Stimulated activated CD4-positive, alpha-beta T cell treated with anti-CD3 and anti-CD28 coated beads, Interleukin-1b, Interleukin-23, amount 100 ng/mL, for 24 hours (primary cell): ENCODE data around the gene CELSR2.

ENCODE experiments used
- DNase-seq, 4 experiments: peaks; one replicate each; pipeline ENCODE4 v3.0.0-alpha.2; 2020; ENCODE audit warnings: low read depth in 4 of 4, low spot score in 1 of 4

The CELSR2 gene

DNA sequence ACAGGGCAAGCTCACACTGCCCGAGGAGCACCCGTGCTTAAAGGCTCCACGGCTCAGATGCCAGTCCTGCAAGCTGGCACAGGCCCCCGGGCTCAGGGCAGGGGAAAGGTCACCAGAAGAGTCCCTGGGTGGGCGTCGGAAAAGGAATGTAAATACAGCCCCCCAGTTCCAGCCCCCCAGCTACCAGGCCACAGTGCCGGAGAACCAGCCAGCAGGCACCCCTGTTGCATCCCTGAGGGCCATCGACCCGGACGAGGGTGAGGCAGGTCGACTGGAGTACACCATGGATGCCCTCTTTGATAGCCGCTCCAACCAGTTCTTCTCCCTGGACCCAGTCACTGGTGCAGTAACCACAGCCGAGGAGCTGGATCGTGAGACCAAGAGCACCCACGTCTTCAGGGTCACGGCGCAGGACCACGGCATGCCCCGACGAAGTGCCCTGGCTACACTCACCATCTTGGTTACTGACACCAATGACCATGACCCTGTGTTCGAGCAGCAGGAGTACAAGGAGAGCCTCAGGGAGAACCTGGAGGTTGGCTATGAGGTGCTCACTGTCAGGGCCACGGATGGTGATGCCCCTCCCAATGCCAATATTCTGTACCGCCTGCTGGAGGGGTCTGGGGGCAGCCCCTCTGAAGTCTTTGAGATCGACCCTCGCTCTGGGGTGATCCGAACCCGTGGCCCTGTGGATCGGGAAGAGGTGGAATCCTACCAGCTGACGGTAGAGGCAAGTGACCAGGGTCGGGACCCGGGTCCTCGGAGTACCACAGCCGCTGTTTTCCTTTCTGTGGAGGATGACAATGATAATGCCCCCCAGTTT, 1.3 kb downstream of the CELSR2 start:
- no peak for DNase-seq

DNA sequence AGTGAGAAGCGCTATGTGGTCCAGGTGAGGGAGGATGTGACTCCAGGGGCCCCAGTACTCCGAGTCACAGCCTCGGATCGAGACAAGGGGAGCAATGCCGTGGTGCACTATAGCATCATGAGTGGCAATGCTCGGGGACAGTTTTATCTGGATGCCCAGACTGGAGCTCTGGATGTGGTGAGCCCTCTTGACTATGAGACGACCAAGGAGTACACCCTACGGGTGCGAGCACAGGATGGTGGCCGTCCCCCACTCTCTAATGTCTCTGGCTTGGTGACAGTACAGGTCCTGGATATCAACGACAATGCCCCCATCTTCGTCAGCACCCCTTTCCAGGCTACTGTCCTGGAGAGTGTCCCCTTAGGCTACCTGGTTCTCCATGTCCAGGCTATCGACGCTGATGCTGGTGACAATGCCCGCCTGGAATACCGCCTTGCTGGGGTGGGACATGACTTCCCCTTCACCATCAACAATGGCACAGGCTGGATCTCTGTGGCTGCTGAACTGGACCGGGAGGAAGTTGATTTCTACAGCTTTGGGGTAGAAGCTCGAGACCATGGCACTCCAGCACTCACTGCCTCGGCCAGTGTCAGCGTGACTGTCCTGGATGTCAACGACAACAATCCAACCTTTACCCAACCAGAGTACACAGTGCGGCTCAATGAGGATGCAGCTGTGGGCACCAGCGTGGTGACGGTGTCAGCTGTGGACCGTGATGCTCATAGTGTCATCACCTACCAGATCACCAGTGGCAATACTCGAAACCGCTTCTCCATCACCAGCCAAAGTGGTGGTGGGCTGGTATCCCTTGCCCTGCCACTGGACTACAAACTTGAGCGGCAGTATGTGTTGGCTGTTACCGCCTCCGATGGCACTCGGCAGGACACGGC, 2.2 kb downstream of the CELSR2 start:
- no peak for DNase-seq

DNA sequence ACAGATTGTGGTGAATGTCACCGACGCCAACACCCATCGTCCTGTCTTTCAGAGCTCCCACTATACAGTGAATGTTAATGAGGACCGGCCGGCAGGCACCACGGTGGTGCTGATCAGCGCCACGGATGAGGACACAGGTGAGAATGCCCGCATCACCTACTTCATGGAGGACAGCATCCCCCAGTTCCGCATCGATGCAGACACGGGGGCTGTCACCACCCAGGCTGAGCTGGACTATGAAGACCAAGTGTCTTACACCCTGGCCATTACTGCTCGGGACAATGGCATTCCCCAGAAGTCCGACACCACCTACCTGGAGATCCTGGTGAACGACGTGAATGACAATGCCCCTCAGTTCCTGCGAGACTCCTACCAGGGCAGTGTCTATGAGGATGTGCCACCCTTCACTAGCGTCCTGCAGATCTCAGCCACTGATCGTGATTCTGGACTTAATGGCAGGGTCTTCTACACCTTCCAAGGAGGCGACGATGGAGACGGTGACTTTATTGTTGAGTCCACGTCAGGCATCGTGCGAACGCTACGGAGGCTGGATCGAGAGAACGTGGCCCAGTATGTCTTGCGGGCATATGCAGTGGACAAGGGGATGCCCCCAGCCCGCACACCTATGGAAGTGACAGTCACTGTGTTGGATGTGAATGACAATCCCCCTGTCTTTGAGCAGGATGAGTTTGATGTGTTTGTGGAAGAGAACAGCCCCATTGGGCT, 3.0 kb downstream of the CELSR2 start:
- DNase-seq: no peak

DNA sequence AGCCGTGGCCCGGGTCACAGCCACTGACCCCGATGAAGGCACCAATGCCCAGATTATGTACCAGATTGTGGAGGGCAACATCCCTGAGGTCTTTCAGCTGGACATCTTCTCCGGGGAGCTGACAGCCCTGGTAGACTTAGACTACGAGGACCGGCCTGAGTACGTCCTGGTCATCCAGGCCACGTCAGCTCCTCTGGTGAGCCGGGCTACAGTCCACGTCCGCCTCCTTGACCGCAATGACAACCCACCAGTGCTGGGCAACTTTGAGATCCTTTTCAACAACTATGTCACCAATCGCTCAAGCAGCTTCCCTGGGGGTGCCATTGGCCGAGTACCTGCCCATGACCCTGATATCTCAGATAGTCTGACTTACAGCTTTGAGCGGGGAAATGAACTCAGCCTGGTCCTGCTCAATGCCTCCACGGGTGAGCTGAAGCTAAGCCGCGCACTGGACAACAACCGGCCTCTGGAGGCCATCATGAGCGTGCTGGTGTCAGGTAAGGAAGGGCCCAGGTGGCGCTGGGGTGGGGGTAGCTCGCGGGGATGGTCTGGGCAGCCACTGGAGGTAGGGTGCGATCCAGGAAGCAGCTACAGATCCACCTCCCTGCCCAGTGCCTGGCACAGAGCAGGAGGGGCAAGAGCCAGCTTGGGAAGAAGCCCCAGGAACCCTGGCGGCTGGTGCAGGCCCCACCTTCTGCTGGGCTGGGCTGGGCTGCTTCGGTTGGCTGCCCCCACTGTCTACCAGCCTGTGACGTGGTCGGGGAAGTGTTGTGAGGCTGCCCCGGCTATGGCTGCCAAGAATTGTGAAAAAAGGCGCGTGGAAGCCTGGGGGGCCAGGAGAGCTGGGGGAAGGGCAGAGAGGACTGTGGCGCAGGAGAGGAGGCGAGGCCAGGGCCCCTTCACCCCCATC, 3.8 kb downstream of the CELSR2 start:
- DNase-seq: no peak

DNA sequence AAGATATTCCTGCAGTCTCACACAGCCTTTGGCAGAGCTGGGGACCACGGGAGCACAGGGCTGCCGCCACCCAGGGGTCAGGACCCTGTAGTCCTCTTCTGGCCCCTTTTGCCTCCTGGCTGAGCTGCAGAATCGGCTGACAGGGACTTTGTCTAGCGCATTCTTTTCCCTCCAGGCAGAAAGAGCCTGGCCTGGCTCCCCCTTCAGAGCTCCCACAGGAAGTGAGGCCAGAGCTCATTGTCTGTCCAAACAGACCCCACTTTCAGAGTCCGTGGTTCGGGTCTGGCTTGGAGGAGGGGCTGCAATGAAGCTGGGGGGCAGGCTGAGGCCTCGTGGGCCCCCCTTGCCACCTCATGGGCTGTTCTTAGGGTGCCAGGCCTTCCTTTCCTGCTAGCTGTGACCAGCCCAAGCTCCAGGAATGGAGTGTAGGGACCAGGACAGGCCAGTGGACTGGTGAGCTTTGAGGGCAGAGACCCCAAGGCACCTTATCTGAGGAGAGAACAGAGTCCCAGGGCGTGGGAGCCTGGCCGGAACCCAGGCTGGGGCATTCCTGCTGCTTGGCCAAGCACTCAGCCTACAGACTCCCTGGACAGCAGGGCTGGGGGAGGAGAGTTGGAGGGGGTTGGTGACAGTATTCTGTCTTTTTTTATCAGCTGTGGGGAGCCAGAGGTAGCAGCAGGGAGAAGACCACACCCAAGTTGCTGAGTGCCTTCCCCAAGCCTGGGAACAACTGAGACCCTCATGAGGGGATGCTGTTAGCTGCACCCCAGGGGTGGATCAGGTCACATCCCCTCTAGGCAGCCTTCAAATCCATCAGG, 4.7 kb downstream of the CELSR2 start:
- DNase-seq: no peak

DNA sequence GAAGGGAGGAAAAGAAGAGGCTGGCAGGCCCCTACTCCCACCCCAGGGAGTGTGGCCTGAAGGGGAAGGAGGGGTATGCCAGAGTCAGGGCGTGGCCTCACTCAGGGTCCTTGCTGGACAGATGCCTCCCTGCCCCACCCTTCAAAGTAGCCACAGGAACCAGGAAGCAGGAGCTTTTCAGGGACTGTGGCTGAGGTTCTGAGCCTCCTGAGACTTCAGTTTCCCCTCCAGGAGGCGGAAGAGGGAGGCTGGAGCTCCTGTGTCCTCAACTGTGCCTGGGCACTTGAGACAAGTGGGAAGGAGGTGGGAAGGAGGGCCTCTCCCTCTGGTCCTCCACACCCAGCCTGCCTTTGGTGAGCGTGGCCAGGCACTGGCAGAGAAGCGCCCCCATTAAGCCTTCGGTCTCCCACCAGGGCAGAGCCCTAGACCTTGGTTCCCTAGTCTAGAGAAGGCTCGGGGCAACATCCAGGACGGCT, 5.3 kb downstream of the CELSR2 start:
- DNase-seq: no peak

DNA sequence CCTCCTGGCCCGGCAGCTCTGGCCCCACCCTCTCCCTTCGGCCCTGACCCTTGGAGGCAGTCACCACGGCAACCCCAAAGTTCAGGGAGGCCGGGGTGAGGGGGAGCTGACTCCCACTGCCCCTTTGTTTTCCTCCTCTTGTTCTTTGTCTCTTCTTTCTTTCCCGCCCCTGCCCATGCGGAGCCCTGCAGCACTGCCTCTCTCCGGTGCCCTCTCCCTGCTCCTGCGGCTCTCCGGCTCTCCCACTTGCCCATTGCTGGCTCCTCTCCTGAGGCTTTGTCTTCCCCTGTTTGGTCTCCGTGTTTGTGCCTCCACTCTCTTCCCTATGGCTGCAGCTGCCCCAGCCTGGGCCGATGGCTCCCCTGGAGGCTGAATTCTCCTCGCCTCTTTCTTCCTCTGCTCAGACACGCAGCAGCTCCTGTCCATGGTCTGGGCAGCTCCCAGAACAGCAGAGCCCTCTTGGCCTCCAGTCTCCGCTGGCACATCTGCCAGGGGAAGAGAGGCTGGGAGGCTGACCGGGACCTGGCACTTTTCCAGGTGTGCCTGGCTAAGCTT, 5.8 kb downstream of the CELSR2 start:
- DNase-seq: no peak

DNA sequence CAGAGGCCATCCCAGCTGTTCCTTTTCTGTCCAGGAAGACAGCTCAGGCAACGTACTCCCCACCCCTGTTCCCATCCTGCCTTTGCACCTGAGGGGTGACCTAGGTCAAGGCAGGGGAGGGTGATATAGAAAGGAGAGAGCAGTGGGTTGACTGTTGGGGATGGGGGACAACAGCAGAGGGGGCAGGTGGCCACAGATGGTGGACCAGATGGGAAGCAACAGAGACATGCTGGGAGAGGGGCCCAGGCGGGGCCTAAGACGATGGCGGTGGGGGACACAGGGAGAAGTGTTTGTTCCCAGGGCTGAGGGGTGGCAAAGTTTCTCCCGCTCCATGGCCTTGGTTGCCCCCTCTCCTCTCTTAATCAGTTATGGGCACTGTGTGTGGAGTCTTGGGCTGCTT, 6.3 kb downstream of the CELSR2 start:
- no peak for DNase-seq

DNA sequence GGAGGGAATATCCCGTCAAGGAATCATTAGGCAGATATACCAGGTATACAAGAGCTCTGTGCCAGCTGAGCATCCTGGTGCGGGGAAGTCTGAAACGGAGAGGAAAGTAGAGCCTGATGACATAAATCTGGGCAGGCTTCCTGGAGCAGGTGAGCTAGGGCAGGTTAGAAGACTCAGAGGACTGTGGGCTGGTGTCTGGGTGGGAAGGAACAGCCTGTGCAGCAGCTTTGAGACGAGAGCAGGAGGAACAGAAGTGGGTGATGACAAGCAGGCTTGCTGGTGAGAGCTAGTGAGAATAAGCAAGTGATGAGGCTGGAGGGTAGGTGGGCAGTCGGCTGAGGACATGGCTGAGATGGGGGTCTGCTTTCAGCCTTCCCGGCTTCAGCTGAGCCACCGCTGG, 6.7 kb downstream of the CELSR2 start:
- no peak for DNase-seq

DNA sequence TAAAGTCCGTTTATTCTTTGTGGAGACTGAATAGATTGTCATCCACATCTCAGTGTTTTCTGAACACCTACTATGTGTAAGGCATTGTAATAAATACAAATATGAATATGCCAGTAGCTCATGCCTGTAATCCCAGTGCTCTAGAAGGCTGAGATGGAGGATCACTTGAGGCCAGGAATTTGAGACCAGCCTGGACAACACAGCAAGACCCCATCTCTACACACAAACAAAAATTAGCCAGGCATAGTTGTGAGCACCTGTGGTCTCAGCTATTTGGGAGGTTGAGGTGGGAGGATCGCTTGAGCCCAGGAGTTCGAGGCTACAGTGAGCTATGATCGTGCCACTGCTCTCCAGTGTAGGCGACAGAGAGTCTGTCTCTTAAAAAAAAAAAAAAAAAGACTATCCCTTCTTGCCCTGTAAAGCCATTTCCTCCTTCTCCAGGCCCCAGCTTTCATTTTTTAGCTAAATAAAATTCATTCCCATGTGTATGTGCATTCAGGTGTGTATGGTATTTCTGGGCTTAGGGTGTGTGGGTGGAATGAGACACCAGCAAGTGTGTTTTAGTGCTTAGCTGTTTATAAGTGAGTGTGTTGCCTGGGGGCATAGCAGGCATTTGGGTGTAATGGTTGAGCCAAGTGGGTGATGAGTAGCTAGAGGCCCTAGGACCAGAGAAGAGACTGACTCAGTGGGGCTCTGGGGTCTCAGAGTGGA, 7.8 kb downstream of the CELSR2 start:
- no peak for DNase-seq

DNA sequence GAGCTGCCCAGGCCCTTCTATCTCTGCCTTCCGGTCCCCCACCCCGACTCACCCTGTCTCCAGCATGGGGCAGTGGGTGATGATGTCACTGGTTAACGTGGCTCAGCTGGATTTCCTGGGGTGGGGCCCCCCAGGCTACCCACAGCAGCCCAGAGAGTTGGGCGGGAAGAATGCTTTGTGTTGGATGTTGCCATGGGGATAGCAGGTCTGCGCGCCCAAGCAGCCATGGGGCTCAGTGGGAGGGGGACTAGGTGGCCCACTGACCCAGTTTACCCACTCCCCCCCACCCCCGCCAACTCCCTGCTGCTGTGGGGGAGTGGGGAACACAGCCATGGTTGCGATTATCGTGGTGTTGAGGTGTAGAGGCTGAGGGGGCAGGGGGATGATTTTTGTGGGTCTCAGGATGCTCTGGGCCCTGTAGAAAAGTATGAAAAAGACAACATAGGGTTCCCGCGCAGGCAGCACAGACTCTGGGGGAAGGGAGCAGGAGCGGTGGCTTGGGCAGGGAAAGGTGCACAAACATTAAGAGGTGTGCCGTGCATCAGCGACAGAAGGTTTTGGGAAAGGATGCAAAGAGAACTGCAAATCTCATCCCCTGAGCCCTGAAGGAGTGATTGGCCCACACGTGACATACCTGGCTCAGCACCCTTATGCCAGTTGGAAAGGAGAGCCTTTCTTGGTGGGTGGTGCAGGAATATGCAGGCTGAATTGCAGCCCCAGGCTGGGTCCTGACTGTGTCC, 8.5 kb downstream of the CELSR2 start:
- DNase-seq: no peak

DNA sequence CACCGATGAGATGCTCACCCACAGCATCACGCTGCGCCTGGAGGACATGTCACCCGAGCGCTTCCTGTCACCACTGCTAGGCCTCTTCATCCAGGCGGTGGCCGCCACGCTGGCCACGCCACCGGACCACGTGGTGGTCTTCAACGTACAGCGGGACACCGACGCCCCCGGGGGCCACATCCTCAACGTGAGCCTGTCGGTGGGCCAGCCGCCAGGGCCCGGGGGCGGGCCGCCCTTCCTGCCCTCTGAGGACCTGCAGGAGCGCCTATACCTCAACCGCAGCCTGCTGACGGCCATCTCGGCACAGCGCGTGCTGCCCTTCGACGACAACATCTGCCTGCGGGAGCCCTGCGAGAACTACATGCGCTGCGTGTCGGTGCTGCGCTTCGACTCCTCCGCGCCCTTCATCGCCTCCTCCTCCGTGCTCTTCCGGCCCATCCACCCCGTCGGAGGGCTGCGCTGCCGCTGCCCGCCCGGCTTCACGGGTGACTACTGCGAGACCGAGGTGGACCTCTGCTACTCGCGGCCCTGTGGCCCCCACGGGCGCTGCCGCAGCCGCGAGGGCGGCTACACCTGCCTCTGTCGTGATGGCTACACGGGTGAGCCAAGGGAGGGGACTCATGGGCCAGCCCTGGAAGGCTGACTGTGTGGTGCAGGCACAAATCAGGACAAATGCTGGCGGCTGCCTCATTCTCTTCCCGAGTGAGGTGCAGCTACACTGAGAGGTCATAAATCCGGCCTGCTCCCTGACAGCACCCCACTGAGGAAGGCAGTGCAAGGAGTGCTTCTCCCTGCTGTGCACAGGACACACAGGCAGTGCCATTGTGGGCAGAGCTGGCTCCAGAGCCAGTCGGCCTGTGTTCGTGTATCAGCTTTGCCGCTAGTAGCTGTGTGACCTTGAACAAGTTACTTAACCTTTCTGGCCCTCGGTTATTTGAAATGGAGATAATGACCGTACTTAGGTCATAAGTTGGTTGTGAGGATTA, 9.4 kb downstream of the CELSR2 start:
- no peak for DNase-seq

DNA sequence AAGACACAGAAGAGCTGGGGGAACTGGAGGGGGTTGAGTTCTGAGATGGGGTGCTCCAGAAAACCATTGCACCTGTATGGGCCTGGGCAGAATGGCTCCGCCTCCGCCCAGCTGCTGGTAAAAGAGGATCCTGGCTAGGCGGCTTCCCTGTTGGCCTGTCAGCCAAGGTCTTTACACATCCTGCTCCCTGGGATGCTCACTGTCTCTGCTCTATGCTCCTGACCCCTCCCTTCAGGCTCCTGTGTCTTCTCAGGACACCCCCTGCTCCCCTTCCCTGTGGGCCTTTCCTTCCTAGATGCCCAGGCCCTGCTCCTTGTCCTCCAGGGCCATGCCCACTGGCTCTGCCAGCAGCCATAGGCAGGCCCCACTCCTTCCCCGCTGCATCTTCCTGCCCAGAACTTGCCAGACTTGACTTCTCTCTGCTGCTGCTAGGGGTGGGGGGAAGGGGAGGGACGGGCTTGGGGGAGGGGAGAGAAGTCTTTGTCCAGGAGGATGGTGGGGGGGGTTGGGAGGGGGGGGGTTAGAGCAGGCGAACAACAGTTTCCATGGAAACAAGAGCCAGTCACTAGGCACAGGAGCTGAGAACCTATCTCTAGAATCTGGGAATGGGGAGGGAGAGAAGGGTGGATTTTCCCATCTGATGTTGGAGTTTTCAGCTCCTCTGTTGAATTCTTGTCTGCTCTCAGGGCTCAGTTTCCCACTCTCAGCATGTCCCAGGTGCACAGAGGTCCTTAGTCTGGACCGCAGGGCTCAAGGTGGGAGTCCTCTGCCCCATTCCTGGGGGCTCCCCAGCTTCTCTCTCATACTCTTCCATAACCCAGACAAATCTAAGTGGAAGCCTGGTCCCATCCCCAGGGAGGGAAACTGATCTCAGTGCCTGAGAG, 10.6 kb downstream of the CELSR2 start:
- no peak for DNase-seq

DNA sequence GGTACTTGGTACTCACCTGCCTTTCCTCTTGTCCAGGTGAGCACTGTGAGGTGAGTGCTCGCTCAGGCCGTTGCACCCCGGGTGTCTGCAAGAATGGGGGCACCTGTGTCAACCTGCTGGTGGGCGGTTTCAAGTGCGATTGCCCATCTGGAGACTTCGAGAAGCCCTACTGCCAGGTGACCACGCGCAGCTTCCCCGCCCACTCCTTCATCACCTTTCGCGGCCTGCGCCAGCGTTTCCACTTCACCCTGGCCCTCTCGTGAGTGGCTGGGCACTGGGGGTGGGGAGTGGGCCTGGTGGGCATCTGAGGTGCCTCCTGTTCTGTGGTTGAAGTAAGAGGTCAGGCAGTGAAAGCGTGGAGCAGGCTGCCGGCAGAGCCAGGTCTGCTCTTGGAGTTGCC, 11.7 kb downstream of the CELSR2 start:
- no peak for DNase-seq

DNA sequence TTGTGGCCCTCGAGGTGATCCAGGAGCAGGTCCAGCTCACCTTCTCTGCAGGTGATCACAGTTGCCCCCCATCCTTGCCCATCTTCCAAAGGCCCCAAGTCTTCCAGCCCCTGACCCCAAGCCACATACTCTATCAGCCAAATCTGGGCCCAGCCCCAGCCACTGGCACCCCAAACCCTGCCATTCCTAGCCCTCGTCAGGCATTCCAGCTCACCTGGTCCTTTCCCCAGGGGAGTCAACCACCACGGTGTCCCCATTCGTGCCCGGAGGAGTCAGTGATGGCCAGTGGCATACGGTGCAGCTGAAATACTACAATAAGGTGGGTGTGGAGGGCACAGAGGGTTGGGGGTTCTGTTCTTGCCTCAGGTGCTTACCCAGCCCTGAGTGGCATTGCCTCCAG, 12.2 kb downstream of the CELSR2 start:
- no peak for DNase-seq
